Measurements from ENCODE around the gene CTDSP2.

GRCh38 chr12:57826400-57826799 is 20.1 kb downstream of the CTDSP2 start:
- TF ChIP-seq ZFX (IDR thresholded peaks at IDR 0.05; ENCODE audit: borderline replicate concordance) (no peak), CTCF (IDR thresholded peaks at IDR 0.05) (no peak)

Data from 22Rv1 (cell line).